Immature natural killer cell (primary cell): ENCODE measurements around the gene CSF1R. TPM values are rescaled to one million over a fixed set of nuclear protein-coding genes. Genes with fewer than 3 reads are reported as not detected.

ENCODE experiments used
- DNase-seq, 3 donors: peaks; one replicate each; pipeline ENCODE4 v3.0.0; 2022; ENCODE audit warnings: mixed read lengths in 1 of 3
- H3K27ac Mint-ChIP-seq, 6 donors: one replicate each; pipeline ENCODE4 v1.8.0; 2020; ENCODE audit warnings: mixed read lengths in 6 of 6, mild to moderate bottlenecking in 5 of 6, inconsistent platforms in 4 of 6, moderate library complexity in 3 of 6
- H3K27me3 Mint-ChIP-seq, 3 donors: one replicate each; pipeline ENCODE4 v1.8.0; 2020 to 2021; ENCODE audit warnings: low read depth in 3 of 3, mild to moderate bottlenecking in 3 of 3, mixed read lengths in 3 of 3, moderate library complexity in 3 of 3, inconsistent platforms in 1 of 3
- H3K36me3 Mint-ChIP-seq, 3 donors: one replicate each; pipeline ENCODE4 v1.8.0; 2020; ENCODE audit warnings: mixed read lengths in 3 of 3, inconsistent platforms in 2 of 3, mild to moderate bottlenecking in 2 of 3
- H3K4me1 Mint-ChIP-seq, 2 donors: one replicate each; pipeline ENCODE4 v1.8.0; 2020; ENCODE audit warnings: inconsistent platforms in 2 of 2, mild to moderate bottlenecking in 2 of 2, mixed read lengths in 2 of 2, moderate library complexity in 1 of 2
- H3K4me3 Mint-ChIP-seq, 5 donors: one replicate each; pipeline ENCODE4 v1.8.0; 2020; ENCODE audit warnings: mild to moderate bottlenecking in 5 of 5, mixed read lengths in 5 of 5, inconsistent platforms in 3 of 5, moderate library complexity in 3 of 5
- H3K9me3 Mint-ChIP-seq, 6 donors: one replicate each; pipeline ENCODE4 v1.8.0; 2020; ENCODE audit warnings: mild to moderate bottlenecking in 6 of 6, mixed read lengths in 6 of 6, inconsistent platforms in 4 of 6, moderate library complexity in 3 of 6
- polyA plus RNA-seq, 3 donors: library from polyadenylated mRNA; unstranded; fragments of 300-500 nt; fragmentation: Illumina TruSeq; gene quantifications; one replicate each; pipeline ENCODE4 v1.2.3, GENCODE V29; 2021

CSF1R gene
- polyA plus RNA-seq, 3 donors from 2014 or later = 0.82 to 10.4 (median 2.5) TPM

DNA sequence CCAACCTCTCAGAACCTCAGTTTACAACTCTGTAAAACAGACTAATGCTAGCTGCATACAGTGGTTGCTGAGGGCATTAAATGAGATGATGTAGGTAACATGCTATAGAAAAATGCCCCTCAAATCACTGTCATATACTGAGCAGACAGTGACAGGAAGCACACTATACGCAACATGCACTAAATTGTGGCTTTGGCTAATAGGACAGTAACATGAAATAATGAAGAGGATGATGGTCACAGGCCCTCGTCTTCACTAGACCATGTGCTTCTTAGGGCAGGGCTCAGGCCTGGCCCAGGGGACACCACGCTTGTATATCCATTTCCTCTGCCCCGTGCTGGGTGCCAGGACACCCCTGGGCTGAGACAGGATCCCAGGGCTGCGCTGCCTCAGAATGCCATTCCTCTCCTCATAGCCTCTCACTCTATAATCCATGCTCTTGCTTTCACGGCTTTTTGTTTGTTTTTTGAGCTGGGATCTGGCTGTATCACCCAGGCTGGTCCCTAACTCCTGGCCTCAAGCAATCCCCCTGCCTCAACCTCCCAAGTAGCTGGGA lies 18.9 kb downstream of the CSF1R start:
- Mint-ChIP-seq H3K36me3 (no peaks in the 10 kb centered on the region), H3K4me1 (peaks cover 0 to 3% of the 10 kb centered on the region in 2 donors), H3K27me3 (peaks cover 3 to 7% (median 5%) of the 10 kb centered on the region in 3 donors), H3K9me3 (no peaks in the 10 kb centered on the region), H3K27ac (no peak overlapping the region), H3K4me3 (no peak overlapping the region)
- DNase-seq = no peak

DNA sequence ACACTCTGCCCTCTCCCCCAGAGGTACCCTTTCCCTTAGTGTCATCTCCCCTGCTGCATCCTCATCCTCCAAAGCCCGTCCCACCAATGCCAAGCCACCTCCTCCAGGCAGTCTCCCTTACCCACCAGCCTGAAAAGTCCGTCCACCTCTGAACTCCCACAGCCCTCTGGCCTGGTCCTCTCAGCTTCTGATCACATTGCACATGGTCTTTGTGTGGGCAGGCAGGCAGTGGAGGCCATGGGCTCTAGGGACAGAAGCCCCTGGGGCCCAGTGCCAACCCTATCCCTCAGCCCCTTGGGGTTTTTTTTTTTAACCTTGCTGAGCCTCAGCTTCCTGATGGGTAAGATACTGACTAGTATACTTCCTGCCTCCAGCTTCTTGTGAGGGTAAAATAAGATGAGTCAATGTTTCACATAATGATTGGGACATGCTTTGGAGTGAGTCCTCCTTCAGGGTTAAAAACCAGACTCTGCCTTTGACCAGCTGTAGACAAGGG lies 19.4 kb downstream of the CSF1R start:
- H3K27ac Mint-ChIP-seq = no peak overlapping the region
- no peaks in the 10 kb centered on the region for H3K9me3 Mint-ChIP-seq
- no peaks in the 10 kb centered on the region for H3K36me3 Mint-ChIP-seq
- DNase-seq = no peak
- peaks cover 3 to 7% (median 5%) of the 10 kb centered on the region in 3 donors for H3K27me3 Mint-ChIP-seq
- no peak overlapping the region for H3K4me3 Mint-ChIP-seq
- peaks cover 0 to 3% of the 10 kb centered on the region in 2 donors for H3K4me1 Mint-ChIP-seq

GRCh38 chr5:150066436-150066835 lies 19.9 kb downstream of the CSF1R start:
- Mint-ChIP-seq H3K36me3 (no peaks in the 10 kb centered on the region), H3K27ac (no peak overlapping the region), H3K4me3 (no peak overlapping the region), H3K9me3 (no peaks in the 10 kb centered on the region), H3K27me3 (peaks cover 3 to 7% (median 5%) of the 10 kb centered on the region in 3 donors), H3K4me1 (peaks cover 0 to 3% of the 10 kb centered on the region in 2 donors)
- no peak for DNase-seq

DNA sequence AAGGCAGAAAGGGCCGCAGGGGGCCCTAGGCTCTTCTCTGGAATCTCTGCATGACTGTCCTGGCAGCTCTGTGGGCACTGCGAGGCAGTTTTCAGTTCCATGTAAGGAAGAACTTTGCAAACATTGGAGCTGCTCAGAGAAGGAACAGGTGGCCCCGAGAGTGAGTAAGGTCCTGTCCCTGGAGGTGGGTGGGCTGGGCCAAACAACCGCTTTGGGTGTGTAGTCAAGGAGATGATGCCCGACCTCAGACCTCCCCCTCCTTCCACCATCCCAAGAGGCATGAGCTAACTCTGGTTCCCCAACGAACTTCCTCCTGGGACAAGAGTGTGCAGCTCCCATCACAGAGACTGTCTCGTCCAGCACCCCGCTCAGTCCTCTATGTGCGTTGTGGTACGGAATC lies 20.5 kb downstream of the CSF1R start:
- H3K4me3 Mint-ChIP-seq = no peak overlapping the region
- H3K27me3 Mint-ChIP-seq = peaks cover 3 to 7% (median 5%) of the 10 kb centered on the region in 3 donors
- no peak overlapping the region for H3K27ac Mint-ChIP-seq
- H3K4me1 Mint-ChIP-seq = peaks cover 0 to 3% of the 10 kb centered on the region in 2 donors
- no peak for DNase-seq
- no peaks in the 10 kb centered on the region for H3K36me3 Mint-ChIP-seq
- no peaks in the 10 kb centered on the region for H3K9me3 Mint-ChIP-seq

- H3K4me1 Mint-ChIP-seq = peaks cover 0 to 3% of the 10 kb centered on the region in 2 donors
- H3K27ac Mint-ChIP-seq = no peak overlapping the region
- H3K36me3 Mint-ChIP-seq = no peaks in the 10 kb centered on the region
- H3K4me3 Mint-ChIP-seq = no peak overlapping the region
- H3K27me3 Mint-ChIP-seq = peaks cover 3 to 7% (median 5%) of the 10 kb centered on the region in 3 donors
- no peak for DNase-seq
- H3K9me3 Mint-ChIP-seq = no peaks in the 10 kb centered on the region
Measured at GRCh38 chr5:150065346-150065745, 21.0 kb downstream of the CSF1R start.

- Mint-ChIP-seq H3K27me3 (peaks cover 5 to 7% (median 5%) of the 10 kb centered on the region in 3 donors), H3K27ac (no peak overlapping the region), H3K4me3 (no peak overlapping the region), H3K9me3 (no peaks in the 10 kb centered on the region), H3K36me3 (no peaks in the 10 kb centered on the region), H3K4me1 (peaks cover 0 to 3% of the 10 kb centered on the region in 2 donors)
- DNase-seq = no peak
Measured at GRCh38 chr5:150064681-150065220, 21.6 kb downstream of the CSF1R start.

DNA sequence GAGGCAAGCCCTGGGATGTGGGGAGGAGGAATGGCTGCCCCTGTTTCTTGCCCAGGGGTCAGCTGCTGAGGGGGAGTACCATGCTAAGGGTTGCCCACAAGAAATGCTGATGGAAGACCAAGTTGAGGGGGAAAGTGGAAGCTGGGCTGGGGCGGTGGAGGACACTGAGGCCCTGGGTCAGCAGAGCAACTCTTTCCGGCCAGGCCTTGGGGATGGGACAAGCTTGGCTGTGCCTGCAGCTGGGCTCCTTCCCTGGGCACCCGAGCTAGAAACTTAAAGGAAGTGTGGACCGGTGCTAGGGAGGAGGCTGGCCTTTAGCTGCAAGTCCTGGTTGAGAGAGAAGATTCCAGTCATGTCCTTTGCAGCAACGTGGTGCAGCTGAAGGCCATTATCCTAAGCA lies 22.7 kb downstream of the CSF1R start:
- no peak for DNase-seq
- H3K27ac Mint-ChIP-seq = no peak overlapping the region
- no peaks in the 10 kb centered on the region for H3K36me3 Mint-ChIP-seq
- H3K4me1 Mint-ChIP-seq = peaks cover 0 to 3% of the 10 kb centered on the region in 2 donors
- peaks cover 5 to 10% (median 7%) of the 10 kb centered on the region in 3 donors for H3K27me3 Mint-ChIP-seq
- H3K4me3 Mint-ChIP-seq = no peak overlapping the region
- H3K9me3 Mint-ChIP-seq = no peaks in the 10 kb centered on the region

- no peak for DNase-seq
- Mint-ChIP-seq H3K27me3 (peaks cover 5 to 10% (median 7%) of the 10 kb centered on the region in 3 donors), H3K4me1 (peaks cover 0 to 3% of the 10 kb centered on the region in 2 donors), H3K36me3 (no peaks in the 10 kb centered on the region), H3K9me3 (no peaks in the 10 kb centered on the region), H3K27ac (no peak overlapping the region), H3K4me3 (no peak overlapping the region)
Measured at GRCh38 chr5:150062216-150062922, 24.0 kb downstream of the CSF1R start.

GRCh38 chr5:150061538-150061995 lies 24.8 kb downstream of the CSF1R start:
- H3K27ac Mint-ChIP-seq = no peak overlapping the region
- H3K4me1 Mint-ChIP-seq = no peaks in the 10 kb centered on the region
- H3K4me3 Mint-ChIP-seq = no peak overlapping the region
- no peak for DNase-seq
- no peaks in the 10 kb centered on the region for H3K9me3 Mint-ChIP-seq
- H3K36me3 Mint-ChIP-seq = peaks cover 0 to under 1% (median 0%) of the 10 kb centered on the region in 3 donors
- peaks cover 5 to 10% (median 7%) of the 10 kb centered on the region in 3 donors for H3K27me3 Mint-ChIP-seq

GRCh38 chr5:150060471-150060870 lies 25.9 kb downstream of the CSF1R start:
- Mint-ChIP-seq H3K4me1 (no peaks in the 10 kb centered on the region), H3K27me3 (peaks cover 5 to 10% (median 5%) of the 10 kb centered on the region in 3 donors), H3K36me3 (peaks cover under 1 to 8% (median 3%) of the 10 kb centered on the region in 3 donors), H3K4me3 (no peak overlapping the region), H3K27ac (no peak overlapping the region), H3K9me3 (no peaks in the 10 kb centered on the region)
- no peak for DNase-seq

DNA sequence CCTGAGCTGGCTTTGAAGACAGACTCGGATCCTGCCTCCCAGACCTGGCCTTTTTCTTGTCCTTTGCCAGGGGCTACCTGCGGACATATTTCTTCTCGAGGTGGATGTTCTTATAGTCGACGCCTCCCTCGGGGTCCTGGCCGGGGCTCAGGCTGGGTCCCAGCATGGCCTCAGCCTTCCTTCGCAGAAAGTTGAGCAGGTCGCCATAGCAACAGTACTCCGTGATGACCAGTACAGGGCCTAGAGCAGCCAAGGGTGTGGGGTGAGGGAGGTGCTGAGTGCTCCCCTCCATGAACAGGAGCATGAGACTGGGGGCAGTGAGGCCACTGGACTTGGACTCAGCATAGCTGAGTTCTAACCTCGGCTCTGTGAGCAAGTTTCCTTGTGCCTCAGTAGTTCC lies 26.7 kb downstream of the CSF1R start:
- Mint-ChIP-seq H3K27me3 (peaks cover 2 to 8% (median 5%) of the 10 kb centered on the region in 3 donors), H3K4me3 (no peak overlapping the region), H3K4me1 (no peaks in the 10 kb centered on the region), H3K36me3 (peaks cover 4 to 16% (median 5%) of the 10 kb centered on the region in 3 donors), H3K9me3 (no peaks in the 10 kb centered on the region), H3K27ac (no peak overlapping the region)
- DNase-seq = no peak

DNA sequence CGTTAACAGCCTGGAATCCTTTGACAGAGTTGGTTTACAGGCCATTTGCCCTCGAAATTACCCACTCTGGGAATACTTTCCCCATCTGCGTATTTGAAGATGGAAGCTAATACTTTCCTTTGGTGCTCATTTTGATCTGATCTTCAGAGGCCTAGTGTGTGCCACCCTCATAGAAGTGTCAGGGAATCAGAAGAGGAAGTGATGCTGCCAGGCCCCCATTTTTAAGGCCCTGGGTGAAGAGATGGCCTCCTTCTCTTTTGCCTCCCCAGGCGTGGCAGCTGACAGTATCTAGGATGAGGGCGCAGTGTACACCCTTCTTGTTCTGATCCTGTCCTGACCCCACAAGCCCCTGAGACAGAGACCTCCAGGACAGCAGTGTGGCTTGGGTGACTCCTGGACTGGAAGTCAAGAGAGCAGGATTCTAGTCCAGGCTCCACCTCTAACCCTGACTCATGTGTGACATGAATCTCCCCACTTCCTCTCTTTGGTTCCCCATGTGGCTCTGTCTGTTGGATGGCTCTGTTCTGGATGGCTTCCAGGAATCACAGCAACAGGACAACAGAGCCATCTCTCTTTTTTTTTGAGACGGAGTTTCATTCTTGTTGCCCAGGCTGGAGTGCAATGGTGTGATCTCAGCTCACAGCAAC lies 27.8 kb downstream of the CSF1R start:
- H3K4me3 Mint-ChIP-seq = no peak overlapping the region
- H3K36me3 Mint-ChIP-seq = peaks cover 4 to 25% (median 5%) of the 10 kb centered on the region in 3 donors
- H3K27ac Mint-ChIP-seq = no peak overlapping the region
- no peaks in the 10 kb centered on the region for H3K4me1 Mint-ChIP-seq
- H3K9me3 Mint-ChIP-seq = no peaks in the 10 kb centered on the region
- H3K27me3 Mint-ChIP-seq = peaks cover 2 to 7% (median 4%) of the 10 kb centered on the region in 3 donors
- no peak for DNase-seq

- DNase-seq = no peak
- Mint-ChIP-seq H3K27ac (no peak overlapping the region), H3K9me3 (no peaks in the 10 kb centered on the region), H3K4me1 (no peaks in the 10 kb centered on the region), H3K36me3 (peaks cover 6 to 31% (median 9%) of the 10 kb centered on the region in 3 donors), H3K27me3 (peaks cover 2 to 7% (median 2%) of the 10 kb centered on the region in 3 donors), H3K4me3 (no peak overlapping the region)
Measured at GRCh38 chr5:150057996-150058395, 28.4 kb downstream of the CSF1R start.

GRCh38 chr5:150057511-150057910 lies 28.8 kb downstream of the CSF1R start:
- no peak for DNase-seq
- Mint-ChIP-seq H3K4me1 (no peaks in the 10 kb centered on the region), H3K36me3 (peaks cover 11 to 36% (median 14%) of the 10 kb centered on the region in 3 donors), H3K27ac (no peak overlapping the region), H3K27me3 (peaks cover 2 to 5% (median 2%) of the 10 kb centered on the region in 3 donors), H3K9me3 (no peaks in the 10 kb centered on the region), H3K4me3 (no peak overlapping the region)
